ENCODE results near the gene ACKR2.

GRCh38 chr3:42829628-42830436 is 20.6 kb downstream of the ACKR2 start:
- TF ChIP-seq CTCF (IDR thresholded peaks at IDR 0.05) (no peak), EP300 (IDR thresholded peaks at IDR 0.05) (no peak), POLR2A (IDR thresholded peaks at IDR 0.05) (no peak)

All from stomach (tissue), 4 donors.